Endodermal cell (in vitro differentiated cells): Measurements from ENCODE around the gene NUDT21. TPM values are rescaled to one million over a fixed set of nuclear protein-coding genes. Genes with fewer than 3 reads are reported as not detected.

Source experiments
- DNase-seq: peaks from one replicate; pipeline ENCODE4 v3.0.0-alpha.2; 2017
- H3K27ac ChIP-seq: 2 replicates; pipeline ENCODE4 v1.5.1; 2013; ENCODE audit warnings: mild to moderate bottlenecking, low read depth, low read length, moderate library complexity
- H3K27me3 ChIP-seq: 2 replicates; pipeline ENCODE4 v1.6.1; 2013; ENCODE audit warnings: mild to moderate bottlenecking, low read length, moderate library complexity; ENCODE audit not compliant: insufficient read depth, control insufficient read depth, poor library complexity, severe bottlenecking
- H3K36me3 ChIP-seq: 2 replicates; pipeline ENCODE4 v1.7.0; 2013; ENCODE audit warnings: mild to moderate bottlenecking, low read length, moderate library complexity; ENCODE audit not compliant: control insufficient read depth, insufficient read depth
- H3K4me1 ChIP-seq: one replicate; pipeline ENCODE4 v1.7.0; 2013; ENCODE audit warnings: low read length; ENCODE audit not compliant: control insufficient read depth, insufficient read depth
- H3K4me3 ChIP-seq: 2 replicates; pipeline ENCODE4 v1.5.1; 2013; ENCODE audit warnings: mild to moderate bottlenecking, low read length, moderate library complexity
- H3K9ac ChIP-seq: 2 replicates; pipeline ENCODE4 v1.6.1; 2013; ENCODE audit warnings: mild to moderate bottlenecking, low read length, moderate library complexity; ENCODE audit not compliant: poor library complexity, severe bottlenecking; ENCODE audit errors: extremely low read depth
- H3K9me3 ChIP-seq: 2 replicates; pipeline ENCODE4 v1.6.1; 2013; ENCODE audit warnings: mild to moderate bottlenecking, low read length, moderate library complexity; ENCODE audit not compliant: control insufficient read depth
- H3K27ac Mint-ChIP-seq: 2 replicates; pipeline ENCODE4 v1.8.0; 2020; ENCODE audit warnings: mixed read lengths
- H3K27me3 Mint-ChIP-seq: 2 replicates; pipeline ENCODE4 v1.8.0; 2021; ENCODE audit warnings: mild to moderate bottlenecking, mixed read lengths; ENCODE audit not compliant: insufficient read depth
- H3K36me3 Mint-ChIP-seq: 2 replicates; pipeline ENCODE4 v1.8.0; 2020; ENCODE audit warnings: low read depth, mixed read lengths
- H3K4me1 Mint-ChIP-seq: 2 replicates; pipeline ENCODE4 v1.8.0; 2020; ENCODE audit warnings: mixed read lengths
- H3K4me3 Mint-ChIP-seq: 2 replicates; pipeline ENCODE4 v1.8.0; 2020; ENCODE audit warnings: mild to moderate bottlenecking, moderate library complexity, mixed read lengths
- H3K9me3 Mint-ChIP-seq: 2 replicates; pipeline ENCODE4 v1.8.0; 2020; ENCODE audit warnings: mild to moderate bottlenecking, mixed read lengths
- WGBS, 2 experiments: methylation state at CpG; one replicate each; pipeline versions ENCODE4 v1.1.5 to v1.1.7; 2013; ENCODE audit warnings: missing lambda C conversion rate in 2 of 2, mixed read lengths in 1 of 2; ENCODE audit not compliant: insufficient coverage in 1 of 2, insufficient read length in 1 of 2; 5-methylcytosine and 5-hydroxymethylcytosine counted together
- total RNA-seq, 2 donors: library from RNA; stranded (reverse); fragmentation: NEBNext Ultra II Directional in 1 of 2; extraction: Animal tissue kit (Norgen Biotek cat#: 25700) in 1 of 2; gene quantifications; 2 replicates in 1 of 2; 3 replicates in 1 of 2; pipeline ENCODE4 v1.2.1, GENCODE V29; 2021
- TF ChIP-seq, protein P1 (sequence below): fragments of 200-600 bp; sonication (generic); conservative IDR thresholded peaks from 2 replicates; pipeline ENCODE4 v1.5.0; 2021; ENCODE audit warnings: antibody characterized with exemption, mild to moderate bottlenecking

The NUDT21 gene
- total RNA-seq, 2 donors from 2014 or later, result 177 to 185 TPM

DNA sequence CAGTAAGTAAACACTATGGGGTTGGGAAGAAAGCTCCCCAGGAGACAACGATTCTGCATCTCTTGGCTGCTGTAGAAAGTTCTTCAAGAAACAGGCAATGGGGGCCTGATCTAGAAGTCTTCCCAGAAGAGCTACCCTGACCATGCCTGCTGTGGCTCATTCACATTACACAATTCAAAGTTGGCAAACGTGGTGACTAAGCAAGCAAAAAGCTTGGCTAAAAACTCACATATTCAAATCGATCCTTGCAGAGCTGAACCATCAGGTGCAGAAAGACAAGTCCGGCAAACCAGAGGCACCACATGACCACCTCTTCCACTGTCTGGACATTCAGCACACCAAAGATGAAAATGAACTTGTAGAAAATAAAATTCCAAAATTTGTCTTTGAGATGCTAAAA is 41.9 kb downstream of the NUDT21 start:
- H3K4me1 Mint-ChIP-seq, result peaks cover 6% of the 10 kb centered on the region
- Histone ChIP-seq H3K27me3 (no peaks in the 10 kb centered on the region), H3K4me3 (no peak overlapping the region), H3K4me1 (no peaks in the 10 kb centered on the region), H3K9ac (no peak overlapping the region), H3K27ac (no peak overlapping the region), H3K9me3 (no peaks in the 10 kb centered on the region), H3K36me3 (peaks cover 82% of the 10 kb centered on the region)
- H3K36me3 Mint-ChIP-seq, result peaks cover 71% of the 10 kb centered on the region
- WGBS, 2 experiments, result 87 to 97% methylated on average over 4 of the region's 4 CpGs
- no peak for DNase-seq
- H3K4me3 Mint-ChIP-seq, result no peak overlapping the region
- no peak overlapping the region for H3K27ac Mint-ChIP-seq
- TF ChIP-seq, protein P1, sequence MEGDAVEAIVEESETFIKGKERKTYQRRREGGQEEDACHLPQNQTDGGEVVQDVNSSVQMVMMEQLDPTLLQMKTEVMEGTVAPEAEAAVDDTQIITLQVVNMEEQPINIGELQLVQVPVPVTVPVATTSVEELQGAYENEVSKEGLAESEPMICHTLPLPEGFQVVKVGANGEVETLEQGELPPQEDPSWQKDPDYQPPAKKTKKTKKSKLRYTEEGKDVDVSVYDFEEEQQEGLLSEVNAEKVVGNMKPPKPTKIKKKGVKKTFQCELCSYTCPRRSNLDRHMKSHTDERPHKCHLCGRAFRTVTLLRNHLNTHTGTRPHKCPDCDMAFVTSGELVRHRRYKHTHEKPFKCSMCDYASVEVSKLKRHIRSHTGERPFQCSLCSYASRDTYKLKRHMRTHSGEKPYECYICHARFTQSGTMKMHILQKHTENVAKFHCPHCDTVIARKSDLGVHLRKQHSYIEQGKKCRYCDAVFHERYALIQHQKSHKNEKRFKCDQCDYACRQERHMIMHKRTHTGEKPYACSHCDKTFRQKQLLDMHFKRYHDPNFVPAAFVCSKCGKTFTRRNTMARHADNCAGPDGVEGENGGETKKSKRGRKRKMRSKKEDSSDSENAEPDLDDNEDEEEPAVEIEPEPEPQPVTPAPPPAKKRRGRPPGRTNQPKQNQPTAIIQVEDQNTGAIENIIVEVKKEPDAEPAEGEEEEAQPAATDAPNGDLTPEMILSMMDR, result no peak
- no peaks in the 10 kb centered on the region for H3K27me3 Mint-ChIP-seq
- peaks cover 4% of the 10 kb centered on the region for H3K9me3 Mint-ChIP-seq

DNA sequence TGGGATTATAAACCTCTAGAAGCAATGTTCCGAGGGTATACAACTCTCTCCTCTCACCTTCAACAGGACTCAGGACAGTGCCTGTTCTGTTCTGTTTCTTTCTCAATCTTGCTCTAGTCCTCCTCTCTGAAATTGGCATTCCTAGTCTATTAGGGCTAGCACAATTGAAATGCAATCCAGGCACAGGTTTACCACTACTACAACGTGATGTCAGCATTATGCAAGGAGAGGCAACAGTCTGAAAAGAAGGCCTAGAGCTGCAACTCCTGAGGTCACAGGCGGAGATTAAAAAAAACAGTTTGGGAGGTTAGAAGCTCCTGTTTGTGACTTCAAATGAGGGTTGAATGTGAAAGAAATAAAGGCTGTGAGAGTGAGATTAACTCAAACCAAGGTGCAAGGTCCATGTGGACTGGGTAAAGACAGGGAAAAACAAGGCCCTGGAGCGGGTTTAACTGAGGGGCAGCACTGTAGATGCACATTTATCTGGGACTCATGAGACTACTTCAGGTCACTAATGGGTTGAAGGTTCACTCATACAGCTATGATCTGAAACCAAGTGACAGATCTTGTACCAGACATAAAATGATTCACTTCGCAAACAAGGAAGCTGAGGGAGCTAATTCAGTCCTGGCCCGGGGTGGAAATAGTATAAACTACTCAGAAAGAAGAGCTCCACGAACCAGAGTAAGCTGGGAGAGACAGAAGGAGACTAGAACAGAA is 42.6 kb downstream of the NUDT21 start:
- no peak overlapping the region for H3K4me3 Mint-ChIP-seq
- H3K4me1 Mint-ChIP-seq, result peaks cover 1% of the 10 kb centered on the region
- no peaks in the 10 kb centered on the region for H3K4me1 ChIP-seq
- 78 to 82% methylated on average over 6 to 7 of the region's 7 CpGs for WGBS, 2 experiments
- H3K4me3 ChIP-seq, result no peak overlapping the region
- no peaks in the 10 kb centered on the region for H3K9me3 ChIP-seq
- H3K27me3 Mint-ChIP-seq, result no peaks in the 10 kb centered on the region
- TF ChIP-seq, protein P1, result no peak
- DNase-seq, result no peak
- no peak overlapping the region for H3K27ac ChIP-seq
- peaks cover 79% of the 10 kb centered on the region for H3K36me3 ChIP-seq
- H3K27me3 ChIP-seq, result no peaks in the 10 kb centered on the region
- no peak overlapping the region for H3K9ac ChIP-seq
- H3K27ac Mint-ChIP-seq, result no peak overlapping the region
- H3K9me3 Mint-ChIP-seq, result peaks cover 4% of the 10 kb centered on the region
- peaks cover 71% of the 10 kb centered on the region for H3K36me3 Mint-ChIP-seq

DNA sequence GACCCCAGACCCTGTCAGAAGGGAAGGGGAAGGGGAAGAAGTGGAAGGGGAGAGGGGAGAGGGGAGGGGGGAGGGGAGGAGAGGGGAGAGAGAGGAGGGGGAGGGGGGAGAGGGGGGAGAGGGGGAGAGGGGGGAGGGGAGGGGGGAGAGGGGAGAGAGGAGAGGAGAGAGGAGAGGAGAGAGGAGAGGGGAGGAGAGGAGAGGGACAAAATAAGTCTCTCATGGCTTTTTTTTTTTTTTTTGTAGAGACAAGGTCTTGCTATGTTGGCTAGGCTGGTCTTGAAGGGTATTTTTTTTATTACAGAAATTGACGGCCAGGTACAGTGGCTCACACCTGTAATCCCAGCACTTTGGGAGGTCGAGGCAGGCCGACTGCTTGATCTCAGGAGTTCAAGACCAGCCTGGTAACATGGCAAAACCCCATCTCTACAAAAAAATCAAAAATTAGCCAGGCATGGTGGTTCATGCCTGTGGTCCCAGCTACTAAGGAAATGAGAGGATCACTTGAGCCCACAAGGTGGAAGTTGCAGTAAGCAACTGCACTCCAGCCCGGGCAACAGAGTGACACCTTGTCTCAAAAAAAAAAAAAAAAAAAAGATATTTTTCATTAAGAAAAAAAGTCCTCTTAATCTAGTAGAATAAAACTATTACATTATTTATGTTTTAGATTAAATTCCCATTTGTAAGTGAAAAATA is 45.0 kb downstream of the NUDT21 start:
- no peaks in the 10 kb centered on the region for H3K27me3 ChIP-seq
- Mint-ChIP-seq H3K36me3 (peaks cover 67% of the 10 kb centered on the region), H3K9me3 (peaks cover 4% of the 10 kb centered on the region), H3K4me1 (peaks cover 1% of the 10 kb centered on the region), H3K27me3 (no peaks in the 10 kb centered on the region), H3K27ac (no peak overlapping the region), H3K4me3 (no peak overlapping the region)
- H3K4me3 ChIP-seq, result no peak overlapping the region
- H3K4me1 ChIP-seq, result no peaks in the 10 kb centered on the region
- TF ChIP-seq, protein P1, result no peak
- H3K36me3 ChIP-seq, result peaks cover 78% of the 10 kb centered on the region
- DNase-seq, result no peak
- H3K9me3 ChIP-seq, result no peaks in the 10 kb centered on the region
- no peak overlapping the region for H3K9ac ChIP-seq
- 91% methylated on average over 4 of the region's 4 CpGs; no CpG with 5 or more reads in 1 of the 2 experiments for WGBS, 2 experiments
- no peak overlapping the region for H3K27ac ChIP-seq
